H1 (cell line): Measurements from ENCODE around the gene VPS11. TPM values are rescaled to one million over a fixed set of nuclear protein-coding genes. Genes with fewer than 3 reads are reported as not detected.

Experiments used
- SP4 ChIP-seq: IDR thresholded peaks from 2 replicates; pipeline ENCODE4 v1.6.1; 2012; ENCODE audit warnings: low read length, inconsistent platforms
- TCF12 ChIP-seq: IDR thresholded peaks from 2 replicates; pipeline ENCODE4 v1.6.1; 2011; ENCODE audit warnings: low read depth, mild to moderate bottlenecking, low read length
- polyA plus RNA-seq, 7 experiments: library from polyadenylated mRNA; depleted of rRNA in 3 of 7; stranded (reverse) in 5 of 7; unstranded in 2 of 7; fragments of >200 nt in 5 of 7; fragments of 200-250 nt in 2 of 7; gene quantifications; 1 replicate in 5 of 7; 2 replicates in 1 of 7; 4 replicates in 1 of 7; pipeline versions ENCODE4 v1.2.1 to v1.2.3, GENCODE V29; 2011 to 2013; ENCODE audit warnings: missing spikeins in 2 of 7, mixed read lengths in 2 of 7
- total RNA-seq: library from RNA; stranded (reverse); fragmentation: NEBNext Ultra II Directional; extraction: Animal tissue kit (Norgen Biotek cat#: 25700); gene quantifications from 2 replicates; pipeline ENCODE4 v1.2.1, GENCODE V29; 2021

The VPS11 gene
- total and polyA plus RNA-seq, 2 of the 8 experiments (the other 6 are each of a cell fraction or from before 2014, with no cell fraction given): 13.1 to 15.5 TPM

GRCh38 chr11:119088406-119088805, 20.8 kb downstream of the VPS11 start (continued):
- TF ChIP-seq SP4 (no peak), TCF12 (no peak)
- TF ChIP-seq, all 59 proteins: peak for 0
